ENCODE data around the gene SLC35F3.

DNA sequence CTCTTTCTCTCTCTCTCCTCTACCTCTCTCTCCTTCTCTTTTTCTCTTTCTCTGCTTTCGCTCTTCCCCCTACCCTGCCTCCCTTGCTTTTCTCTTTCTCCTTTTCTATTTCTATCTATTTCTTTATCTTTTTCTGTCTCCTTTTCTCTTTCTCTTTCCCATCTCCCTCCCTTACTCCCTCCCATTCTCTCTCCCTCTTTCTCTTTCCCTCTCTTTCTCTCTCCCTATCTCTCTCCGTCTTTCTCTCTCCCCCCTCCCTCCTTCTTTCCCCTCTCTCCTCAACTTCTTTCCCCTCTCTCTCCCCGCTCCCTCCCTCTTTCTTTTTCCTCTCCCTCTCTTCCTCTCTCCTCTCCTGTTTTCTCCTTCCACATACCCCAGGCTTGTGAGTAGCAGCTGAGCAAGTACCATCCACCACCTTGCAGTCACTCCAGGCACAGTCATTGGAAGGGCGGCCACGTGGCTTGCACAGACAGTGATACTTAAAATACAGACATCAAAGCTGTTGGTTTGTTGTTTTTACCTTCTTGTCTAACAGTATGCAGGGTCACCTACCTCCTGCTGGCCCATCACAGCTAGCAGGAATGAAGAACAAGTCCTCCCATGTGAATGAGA lies 259.7 kb downstream of the SLC35F3 start:
- no peak for TF ChIP-seq POLR2A (IDR thresholded peaks at IDR 0.05)
- TF ChIP-seq CTCF (IDR thresholded peaks at IDR 0.05) = no peak
- TF ChIP-seq POLR2AphosphoS5 (IDR thresholded peaks at IDR 0.05; ENCODE audit: insufficient read depth in 1 of 2, low read depth in 1 of 2) = no peak
